RKO (cell line): ENCODE data around the gene TSHZ2.
"Not testable (repeated sequence)": the region's sequence is repeated elsewhere in the genome, so short reads cannot be mapped to it uniquely, and the experiment has no call there.

Source experiments
- DNase-seq: peaks from one replicate; pipeline ENCODE4 v3.0.0-alpha.2; 2016; ENCODE audit warnings: low spot score

TSHZ2 gene

GRCh38 chr20:53468587-53468986 is 496.4 kb downstream of the TSHZ2 start:
- no peak for DNase-seq

GRCh38 chr20:53472859-53473258 is 500.7 kb downstream of the TSHZ2 start:
- not testable (repeated sequence) for DNase-seq

- DNase-seq, result no peak
These were observed 508.8 kb downstream of the TSHZ2 start for GRCh38 chr20:53480913-53481312.

DNA sequence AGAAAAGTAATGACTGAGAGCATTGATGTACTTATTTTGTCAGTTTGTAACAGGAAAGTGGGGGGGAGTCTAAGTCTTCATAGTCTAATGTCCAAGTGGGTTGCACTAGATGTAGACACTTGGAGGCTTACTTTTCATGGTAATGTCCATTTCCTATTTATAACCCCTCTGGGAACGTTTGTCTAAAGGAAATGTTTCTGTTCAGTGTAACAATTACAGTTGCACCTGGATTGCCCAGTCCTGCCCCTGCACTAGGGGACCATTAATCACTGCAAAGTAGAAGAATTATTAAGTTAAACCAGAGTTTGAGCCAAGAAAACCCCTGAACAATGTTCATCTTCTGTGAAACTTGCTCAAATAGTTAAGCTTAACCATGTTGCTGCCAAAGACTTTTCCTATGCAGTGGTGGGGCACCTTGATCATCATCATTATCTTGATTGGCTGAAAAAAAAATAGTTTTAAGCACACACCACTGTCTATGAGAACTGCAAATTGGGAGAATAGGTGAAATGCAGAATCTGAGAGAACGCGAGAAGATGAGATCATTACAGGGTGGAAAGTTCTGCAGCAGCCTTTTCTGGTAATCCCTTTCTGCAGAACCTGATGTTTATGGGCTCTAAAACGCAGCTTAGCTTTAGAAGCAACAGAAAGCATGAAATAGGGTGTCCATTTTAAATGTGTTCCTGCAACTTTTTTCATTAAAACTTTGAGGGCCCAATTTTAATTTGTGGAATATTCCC is 515.5 kb downstream of the TSHZ2 start:
- DNase-seq, result no peak

DNA sequence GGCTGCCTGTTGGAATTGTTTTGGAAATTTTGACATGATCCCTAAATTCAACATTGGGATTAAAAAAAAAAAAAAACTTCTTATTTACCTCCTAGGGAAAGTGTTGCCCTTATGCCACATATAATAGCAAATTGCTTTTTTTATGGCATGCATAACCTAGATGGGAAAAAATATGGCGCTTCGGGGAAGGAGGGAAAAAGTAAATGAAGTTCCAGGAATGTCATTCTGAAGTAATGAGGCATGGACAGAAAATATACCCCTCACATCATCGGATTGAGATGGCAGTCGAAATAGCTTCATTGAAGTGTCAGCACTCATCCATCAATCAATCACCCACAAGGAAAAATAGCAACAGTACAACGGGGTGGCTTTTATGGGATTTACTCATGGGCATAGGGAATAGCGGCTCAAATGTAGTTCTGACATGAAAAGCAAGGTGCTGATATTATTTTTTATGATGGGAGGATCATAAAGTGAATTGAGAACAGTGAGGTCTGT is 516.7 kb downstream of the TSHZ2 start:
- DNase-seq, result no peak

- DNase-seq, result no peak
These were observed 517.4 kb downstream of the TSHZ2 start for GRCh38 chr20:53489528-53489927.

- DNase-seq, result no peak
These were observed 518.5 kb downstream of the TSHZ2 start for GRCh38 chr20:53490620-53491019.

DNA sequence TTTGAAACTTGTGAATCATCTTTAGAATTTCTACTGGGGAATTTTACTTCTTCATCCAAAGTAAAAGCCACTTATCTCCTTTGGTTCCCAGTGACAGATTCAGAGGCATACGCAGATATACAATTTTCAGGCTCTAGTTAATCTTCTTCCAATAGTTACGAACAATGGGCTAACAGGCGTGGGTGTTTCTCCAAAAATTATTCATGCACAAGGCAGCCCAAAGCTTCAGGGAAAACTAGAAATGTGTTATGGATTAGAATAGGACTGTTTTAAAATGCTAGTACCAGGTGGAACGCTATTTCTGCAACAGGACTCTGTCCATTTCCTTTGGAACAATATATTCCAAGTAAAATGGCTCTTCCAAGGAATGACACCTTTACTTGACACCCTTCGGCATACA is 519.3 kb downstream of the TSHZ2 start:
- DNase-seq, result no peak

- no peak for DNase-seq
These were observed 520.1 kb downstream of the TSHZ2 start for GRCh38 chr20:53492212-53492611.

DNA sequence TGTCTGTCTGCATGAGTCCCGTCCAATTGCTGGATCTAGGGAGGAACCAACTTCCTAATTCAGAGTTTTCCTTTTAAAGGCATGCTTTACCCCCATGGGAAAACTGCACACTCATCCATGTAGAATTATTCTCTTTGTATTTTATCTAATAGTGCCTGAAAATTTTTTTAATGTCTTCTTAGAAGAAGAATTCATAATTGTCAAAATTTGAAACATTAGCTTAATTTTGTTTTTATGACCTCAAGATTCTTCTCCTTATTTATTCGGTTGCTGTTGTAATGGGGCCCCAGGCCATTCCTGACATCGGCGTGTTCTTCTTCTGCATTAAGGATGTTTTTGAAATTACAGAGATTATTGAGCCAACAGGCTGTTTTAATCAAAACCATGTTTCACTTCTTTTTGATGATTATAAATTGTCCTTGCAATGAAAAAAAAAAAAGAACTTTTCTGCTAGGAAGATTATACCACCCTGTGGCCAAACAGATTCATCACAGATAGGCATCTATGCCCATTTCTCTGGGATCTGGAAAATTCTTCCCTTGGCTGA is 521.2 kb downstream of the TSHZ2 start:
- no peak for DNase-seq

- DNase-seq, result no peak
These were observed 522.6 kb downstream of the TSHZ2 start for GRCh38 chr20:53494753-53495152.

GRCh38 chr20:53495398-53496092 is 523.4 kb downstream of the TSHZ2 start:
- peak; percentile 20 for DNase-seq

GRCh38 chr20:53497246-53497645 is 525.1 kb downstream of the TSHZ2 start:
- DNase-seq, result no peak

DNA sequence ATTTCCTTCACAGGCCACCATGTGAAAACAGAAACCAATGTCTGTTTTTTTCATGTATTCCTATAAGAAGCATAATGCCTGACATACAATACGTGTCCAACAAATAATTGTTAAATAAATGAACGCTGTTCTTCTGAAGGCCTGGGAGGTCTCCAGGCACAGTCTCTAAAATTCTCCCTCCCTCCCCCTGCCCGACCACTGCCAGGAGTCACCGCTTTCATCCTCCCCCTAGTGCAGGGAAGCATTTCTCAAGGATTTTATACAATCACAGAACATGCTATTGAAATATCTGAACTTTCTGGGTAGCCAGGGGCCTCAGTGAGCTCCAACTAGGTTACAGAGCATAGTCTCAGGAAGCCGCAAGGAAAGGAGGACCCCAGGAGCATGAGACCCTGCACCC is 526.2 kb downstream of the TSHZ2 start:
- no peak for DNase-seq

- no peak for DNase-seq
These were observed 528.5 kb downstream of the TSHZ2 start for GRCh38 chr20:53500651-53501050.

DNA sequence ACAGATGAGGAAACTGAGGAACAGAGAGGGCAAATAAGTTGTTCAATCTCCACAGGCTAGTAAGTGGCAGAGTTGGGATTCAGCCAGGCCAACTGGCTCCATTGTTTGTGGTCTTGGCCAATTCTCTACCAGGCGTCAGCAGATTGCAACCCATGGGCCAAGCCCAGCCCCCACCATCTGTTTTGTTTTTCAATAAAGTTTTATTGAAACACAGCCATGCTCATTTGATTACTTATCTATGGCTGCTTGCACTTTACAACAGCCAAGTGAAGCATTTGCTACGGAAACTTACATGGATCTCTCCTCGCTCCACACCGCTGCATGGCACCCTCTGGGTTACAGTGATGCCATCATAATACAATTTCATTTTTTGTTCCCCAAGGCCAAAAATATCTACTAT is 530.7 kb downstream of the TSHZ2 start:
- DNase-seq, result no peak

- no peak for DNase-seq
These were observed 531.4 kb downstream of the TSHZ2 start for GRCh38 chr20:53503517-53503919.

DNA sequence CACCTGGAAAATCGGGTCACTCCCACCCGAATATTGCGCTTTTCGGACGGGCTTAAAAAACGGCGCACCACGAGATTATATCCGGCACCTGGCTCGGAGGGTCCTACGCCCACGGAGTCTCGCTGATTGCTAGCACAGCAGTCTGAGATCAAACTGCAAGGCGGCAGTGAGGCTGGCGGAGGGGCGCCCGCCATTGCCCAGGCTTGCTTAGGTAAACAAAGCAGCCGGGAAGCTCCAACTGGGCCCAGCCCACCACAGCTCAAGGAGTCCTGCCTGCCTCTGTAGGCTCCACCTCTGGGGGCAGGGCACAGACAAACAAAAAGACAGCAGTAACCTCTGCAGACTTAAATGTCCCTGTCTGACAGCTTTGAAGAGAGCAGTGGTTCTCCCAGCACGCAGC is 531.9 kb downstream of the TSHZ2 start:
- not testable (repeated sequence) for DNase-seq

- DNase-seq, result no peak
These were observed 538.1 kb downstream of the TSHZ2 start for GRCh38 chr20:53510262-53510661.

GRCh38 chr20:53510704-53511103 is 538.5 kb downstream of the TSHZ2 start:
- DNase-seq, result no peak

DNA sequence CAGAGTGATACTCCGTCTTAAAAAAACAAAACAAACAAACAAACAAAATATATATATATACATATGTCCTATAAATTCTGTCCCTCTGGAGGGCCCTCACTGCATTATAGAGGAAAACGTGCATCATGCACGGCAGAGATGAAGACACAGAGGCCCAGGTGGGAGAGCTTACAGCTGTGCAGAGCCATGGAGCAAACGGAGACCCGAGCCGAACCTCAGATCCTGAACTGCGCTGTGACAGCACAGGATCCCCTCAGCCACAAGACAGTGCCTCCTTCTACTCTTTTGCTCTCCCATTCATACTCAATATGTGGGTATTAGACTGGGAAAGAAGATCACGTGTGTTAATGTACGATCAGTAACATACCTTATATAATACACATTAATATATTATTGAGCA is 539.9 kb downstream of the TSHZ2 start:
- no peak for DNase-seq

DNA sequence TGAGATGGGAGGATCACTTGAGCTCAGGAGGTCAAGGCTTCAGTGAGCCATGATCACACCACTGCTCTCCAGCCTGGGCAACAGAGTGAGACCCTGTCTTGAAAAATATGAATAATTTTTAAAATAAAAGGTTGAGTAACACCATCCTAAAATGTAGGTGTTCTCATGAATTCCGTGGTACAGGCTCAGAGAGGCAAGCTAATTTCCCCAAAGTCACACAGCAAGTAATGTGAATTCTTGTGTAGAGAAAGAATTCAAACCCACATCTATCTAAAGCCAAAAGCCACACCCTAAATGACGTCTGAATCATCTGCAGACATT is 541.0 kb downstream of the TSHZ2 start:
- DNase-seq, result no peak

GRCh38 chr20:53513489-53514298 is 541.5 kb downstream of the TSHZ2 start:
- DNase-seq, result no peak
